ENCODE measurements around the gene PDE3B.
A peak's percentile ranks its signal among the peaks of the same experiment; 100 is the strongest.
"Not testable (repeated sequence)": the region's sequence is repeated elsewhere in the genome, so short reads cannot be mapped to it uniquely, and the experiment has no call there.

The PDE3B gene

GRCh38 chr11:14642873-14643696, 519 bp upstream of the PDE3B start:
- DNase-seq, result no peak

GRCh38 chr11:14644226-14645014, 816 bp downstream of the PDE3B start:
- DNase-seq, result peak; percentile 49

- DNase-seq, result no peak
Measured at GRCh38 chr11:14645015-14645912, 1.7 kb downstream of the PDE3B start.

GRCh38 chr11:14645985-14646900, 2.6 kb downstream of the PDE3B start:
- DNase-seq, result no peak

- DNase-seq, result no peak
Measured at GRCh38 chr11:14650064-14650463, 6.5 kb downstream of the PDE3B start.

- no peak for DNase-seq
Measured at GRCh38 chr11:14653090-14653489, 9.5 kb downstream of the PDE3B start.

GRCh38 chr11:14655435-14655834, 11.8 kb downstream of the PDE3B start:
- no peak for DNase-seq

- DNase-seq, result no peak
Measured at GRCh38 chr11:14656536-14657457, 13.2 kb downstream of the PDE3B start.

- no peak for DNase-seq
Measured at GRCh38 chr11:14657841-14658240, 14.2 kb downstream of the PDE3B start.

- not testable (repeated sequence) for DNase-seq
Measured at GRCh38 chr11:14664926-14665325, 21.3 kb downstream of the PDE3B start.

GRCh38 chr11:14667329-14667728, 23.7 kb downstream of the PDE3B start:
- DNase-seq, result not testable (repeated sequence)

- no peak for DNase-seq
Measured at GRCh38 chr11:14668731-14669301, 25.2 kb downstream of the PDE3B start.

GRCh38 chr11:14669499-14669898, 25.9 kb downstream of the PDE3B start:
- DNase-seq, result no peak

- DNase-seq, result no peak
Measured at GRCh38 chr11:14669958-14670357, 26.4 kb downstream of the PDE3B start.

- DNase-seq, result no peak
Measured at GRCh38 chr11:14672635-14673034, 29.0 kb downstream of the PDE3B start.

- no peak for DNase-seq
Measured at GRCh38 chr11:14673421-14673820, 29.8 kb downstream of the PDE3B start.

GRCh38 chr11:14673824-14674405, 30.3 kb downstream of the PDE3B start:
- DNase-seq, result no peak

- no peak for DNase-seq
Measured at GRCh38 chr11:14676068-14676467, 32.5 kb downstream of the PDE3B start.

- no peak for DNase-seq
Measured at GRCh38 chr11:14677146-14677545, 33.5 kb downstream of the PDE3B start.

- no peak for DNase-seq
Measured at GRCh38 chr11:14678350-14678749, 34.7 kb downstream of the PDE3B start.

Data from CD4-positive, alpha-beta T cell treated with Interferon gamma for 1 hour (primary cell).